Measurements from ENCODE around the gene CCDC136.

DNA sequence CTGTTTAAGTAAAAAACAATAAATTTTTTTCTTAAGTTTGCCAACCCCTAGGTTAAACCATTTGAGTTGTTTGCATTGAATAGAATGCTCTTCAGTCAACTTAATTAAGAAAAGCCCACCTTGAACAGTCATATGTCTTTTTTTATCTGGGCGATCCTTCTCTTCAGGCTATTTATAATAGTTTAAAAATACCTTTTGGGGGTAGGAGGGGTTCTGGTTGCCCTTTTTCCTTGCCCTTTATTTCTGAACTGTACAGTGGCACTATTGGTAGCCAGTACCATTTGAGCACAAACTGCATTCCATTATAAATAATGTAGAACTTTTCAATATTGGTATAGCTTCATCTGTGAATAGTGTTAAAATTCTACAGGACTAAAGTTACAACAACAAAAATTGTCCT is 39.5 kb upstream of the CCDC136 start:
- TF ChIP-seq RAD21 (IDR thresholded peaks at IDR 0.05; ENCODE audit: low read depth), result no peak
- no peak for TF ChIP-seq TCF12 (IDR thresholded peaks at IDR 0.05; ENCODE audit: low read depth)
- TF ChIP-seq MAX (IDR thresholded peaks at IDR 0.05), result no peak
- no peak for TF ChIP-seq EP300 (IDR thresholded peaks at IDR 0.05; ENCODE audit: borderline replicate concordance)
- TF ChIP-seq CREB1 (IDR thresholded peaks at IDR 0.05; ENCODE audit: low read depth), result no peak
